Right lobe of liver (tissue), 6 donors: Measurements from ENCODE around the gene SLC48A1. TPM values are rescaled to one million over a fixed set of nuclear protein-coding genes. Genes with fewer than 3 reads are reported as not detected.

Experiments used
- ATAC-seq, 4 donors: fragments of 200-7000 bp; cut with Tn5 transposase; one replicate each; pipeline ENCODE4 v1.9.1; 2020; ENCODE audit warnings: mild to moderate bottlenecking in 4 of 4, moderate library complexity in 4 of 4
- DNase-seq, 3 donors: peaks; one replicate each; pipeline ENCODE4 v3.0.0-alpha.2; 2020
- H3K27ac ChIP-seq, 3 donors: fragments of 200-600 bp; one replicate each; pipeline ENCODE4 v1.8.0; 2022
- H3K27me3 ChIP-seq, 2 donors: fragments of 200-600 bp; one replicate each; pipeline ENCODE4 v1.8.0; 2022
- H3K36me3 ChIP-seq, 4 donors: fragments of 200-600 bp; sonication (generic) in 1 of 4; one replicate each; pipeline versions ENCODE4 v1.5.1 to v1.8.0; 2017 to 2022; ENCODE audit warnings: control low read depth in 1 of 4
- H3K4me1 ChIP-seq, 4 donors: fragments of 200-600 bp; sonication (generic) in 1 of 4; one replicate each; pipeline versions ENCODE4 v1.5.1 to v1.8.0; 2017 to 2022; ENCODE audit warnings: control low read depth in 1 of 4
- H3K4me3 ChIP-seq, 3 donors: fragments of 200-600 bp; one replicate each; pipeline ENCODE4 v1.8.0; 2022
- H3K9me3 ChIP-seq, 4 donors: fragments of 200-600 bp; sonication (generic) in 1 of 4; one replicate each; pipeline versions ENCODE4 v1.5.1 to v1.8.0; 2017 to 2022; ENCODE audit warnings: control low read depth in 1 of 4
- POLR2A ChIP-seq: fragments of 450-650 bp; IDR thresholded peaks from one replicate; pipeline ENCODE4 v1.6.1; 2017; ENCODE audit warnings: antibody characterized with exemption, mild to moderate bottlenecking
- WGBS: methylation state at CpG from one replicate; pipeline ENCODE4 v1.1.6; 2018; ENCODE audit warnings: low coverage, low lambda C conversion rate; ENCODE audit not compliant: insufficient coverage; ENCODE audit errors: missing lambda C conversion rate; 5-methylcytosine and 5-hydroxymethylcytosine counted together
- intact Hi-C, 2 donors: fragments of 100-400 bp; cut with DNase I; formaldehyde crosslinking; loops; one replicate each; pipeline versions ENCODE4 v1.11.2 to v1.14.1; 2022
- total RNA-seq, 6 experiments: library from RNA; depleted of rRNA in 2 of 6; stranded (reverse); fragments of >200 nt in 2 of 6; fragmentation: NEBNext Ultra II Directional in 3 of 6; extraction: Animal tissue kit (Norgen Biotek cat#: 25700) in 3 of 6; gene quantifications; one replicate each; pipeline versions ENCODE4 v1.1.0 to v1.2.4, GENCODE V29; 2016 to 2023
- TF ChIP-seq, protein P1 (sequence below), 4 donors: fragments of 200-600 bp in 3 of 4; fragments of 450-650 bp in 1 of 4; IDR thresholded peaks; one replicate each; pipeline versions ENCODE4 v1.5.1 to v1.8.0; 2016 to 2022; ENCODE audit warnings: antibody characterized with exemption in 4 of 4, mild to moderate bottlenecking in 2 of 4
- donor health status: DM: no; HTN: yes; CAD: no.
- donor health status: DM: no; HTN: no; CAD: no.
- donor health status: DM: no; HTN: no; CAD: no.
- donor health status: DM: no; HTN: yes; CAD: no.
- donor health status: DM: no; HTN: yes; CAD: no.

Gene SLC48A1
- total RNA-seq, 6 experiments from 2014 or later = 12.4 to 20.4 (median 18.0) TPM

DNA sequence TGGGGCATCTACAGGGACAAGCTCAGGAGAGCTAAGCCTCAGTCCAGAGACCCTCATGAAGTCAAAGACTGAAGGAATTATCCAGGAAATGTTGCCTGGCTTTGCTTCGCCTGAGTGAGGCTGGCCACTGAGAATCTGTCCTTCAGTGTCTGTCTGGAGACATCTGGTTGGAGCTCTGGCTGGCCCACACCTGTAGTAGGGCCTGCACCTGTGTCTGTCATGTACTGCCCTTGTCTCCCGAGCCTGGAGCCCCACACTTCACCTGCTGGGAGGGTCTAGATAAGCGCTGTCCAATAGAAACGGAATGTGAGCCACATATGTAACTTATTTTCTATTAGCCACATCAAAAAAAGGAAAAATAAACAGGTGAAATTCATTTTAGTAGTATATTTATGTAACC, 56.5 kb downstream of the SLC48A1 start:
- no peaks in the 10 kb centered on the region for H3K4me1 ChIP-seq
- peak in 1 of 3 donors; percentile 30 for DNase-seq
- 91% methylated on average over 3 of the region's 4 CpGs for WGBS

More for the DNA sequence above, 56.5 kb downstream of the SLC48A1 start:
- H3K9me3 ChIP-seq = no peaks in the 10 kb centered on the region
- no peaks in the 10 kb centered on the region for H3K36me3 ChIP-seq
- TF ChIP-seq, protein P1, sequence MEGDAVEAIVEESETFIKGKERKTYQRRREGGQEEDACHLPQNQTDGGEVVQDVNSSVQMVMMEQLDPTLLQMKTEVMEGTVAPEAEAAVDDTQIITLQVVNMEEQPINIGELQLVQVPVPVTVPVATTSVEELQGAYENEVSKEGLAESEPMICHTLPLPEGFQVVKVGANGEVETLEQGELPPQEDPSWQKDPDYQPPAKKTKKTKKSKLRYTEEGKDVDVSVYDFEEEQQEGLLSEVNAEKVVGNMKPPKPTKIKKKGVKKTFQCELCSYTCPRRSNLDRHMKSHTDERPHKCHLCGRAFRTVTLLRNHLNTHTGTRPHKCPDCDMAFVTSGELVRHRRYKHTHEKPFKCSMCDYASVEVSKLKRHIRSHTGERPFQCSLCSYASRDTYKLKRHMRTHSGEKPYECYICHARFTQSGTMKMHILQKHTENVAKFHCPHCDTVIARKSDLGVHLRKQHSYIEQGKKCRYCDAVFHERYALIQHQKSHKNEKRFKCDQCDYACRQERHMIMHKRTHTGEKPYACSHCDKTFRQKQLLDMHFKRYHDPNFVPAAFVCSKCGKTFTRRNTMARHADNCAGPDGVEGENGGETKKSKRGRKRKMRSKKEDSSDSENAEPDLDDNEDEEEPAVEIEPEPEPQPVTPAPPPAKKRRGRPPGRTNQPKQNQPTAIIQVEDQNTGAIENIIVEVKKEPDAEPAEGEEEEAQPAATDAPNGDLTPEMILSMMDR (IDR thresholded peaks at IDR 0.05) = no peak
- TF ChIP-seq POLR2A = no peak
- intact Hi-C loops = no loop called here
- H3K27me3 ChIP-seq = no peaks in the 10 kb centered on the region
- ATAC-seq = no peak
- H3K4me3 ChIP-seq = no peak overlapping the region
- peak overlapping the region in 1 of 3 donors; percentile 29 for H3K27ac ChIP-seq

Other genes with a start within 250 kb of the SLC48A1 start
- 10 to 100 TPM in 3 of 6 experiments, 1 to 10 TPM in 3; 6.9 to 13.2 (median 10.4) TPM for gene RPAP3, start 67.2 kb upstream of the SLC48A1 start, total RNA-seq
- not detected for gene ENDOU, start 47.7 kb upstream of the SLC48A1 start, total RNA-seq
- 1 to 10 TPM in 5 of 6 experiments, under 1 TPM in 1; 0.81 to 4.6 (median 2.6) TPM for gene RAPGEF3, start 14.4 kb upstream of the SLC48A1 start, total RNA-seq
- gene HDAC7, start 46.7 kb downstream of the SLC48A1 start, total RNA-seq = 10 to 100 TPM in 2 of 6 experiments, 1 to 10 TPM in 4; 6.6 to 18.8 (median 8.4) TPM
- gene VDR, start 131.8 kb downstream of the SLC48A1 start, total RNA-seq = 1 to 10 TPM in 1 of 6 experiments, under 1 TPM in 5; 0.18 to 1.2 (median 0.39) TPM
- gene TMEM106C, start 190.4 kb downstream of the SLC48A1 start, total RNA-seq = 10 to 100 TPM; 13.8 to 55.6 (median 34.7) TPM
- gene COL2A1, start 231.2 kb downstream of the SLC48A1 start, total RNA-seq = not detected